HEK293 (cell line): Measurements from ENCODE around the gene IZUMO2.

ENCODE experiments used
- CTCF ChIA-PET: fragments of 350-600 bp; formaldehyde crosslinking; extraction: SDS; loops from one replicate; lab custom pipeline; 2021; ENCODE audit warnings: antibody characterized with exemption; lab: Yijun Ruan, JAX
- POLR2A ChIA-PET: fragments of 300-600 bp; formaldehyde crosslinking; extraction: SDS; loops from one replicate; lab custom pipeline; 2020; ENCODE audit warnings: antibody characterized with exemption, inconsistent platforms; lab: Yijun Ruan, JAX
- H3K27ac ChIP-seq: fragments of 200-500 bp; sonication (Bioruptor generic); 2 replicates; pipeline ENCODE4 v1.5.1; 2014; ENCODE audit warnings: low read depth, low read length, control low read depth, inconsistent platforms; ENCODE audit errors: extremely low read depth
- H3K36me3 ChIP-seq, 2 experiments: fragments of 200-500 bp in 1 of 2; sonication (Bioruptor generic) in 1 of 2; 1 replicate in 1 of 2; 2 replicates in 1 of 2; pipeline ENCODE4 v1.5.1; 2014 to 2017; ENCODE audit warnings: inconsistent platforms in 2 of 2, low read length in 2 of 2; ENCODE audit not compliant: control insufficient read depth in 2 of 2, insufficient read depth in 1 of 2
- H3K4me1 ChIP-seq: fragments of 200-500 bp; sonication (Bioruptor generic); 2 replicates; pipeline ENCODE4 v1.5.1; 2014; ENCODE audit warnings: mild to moderate bottlenecking, low read length, inconsistent platforms; ENCODE audit not compliant: control insufficient read depth, insufficient read depth
- H3K4me3 ChIP-seq: 2 replicates; pipeline ENCODE4 v1.5.1; 2011; ENCODE audit warnings: low read depth, mild to moderate bottlenecking, control low read depth, low read length, moderate library complexity
- H3K9me3 ChIP-seq: fragments of 200-500 bp; sonication (Bioruptor generic); 2 replicates; pipeline ENCODE4 v1.5.1; 2014; ENCODE audit warnings: low read depth, low read length, inconsistent platforms; ENCODE audit not compliant: control insufficient read depth, insufficient read depth
- KLF7 ChIP-seq: fragments of 450-650 bp; formaldehyde crosslinking; IDR thresholded peaks from 2 replicates; pipeline ENCODE4 v1.5.1; 2016; ENCODE audit warnings: missing biosample characterization, missing genetic modification characterization, borderline replicate concordance
- PRDM10 ChIP-seq: fragments of 450-650 bp; formaldehyde crosslinking; IDR thresholded peaks from 2 replicates; pipeline ENCODE4 v1.5.1; 2016; ENCODE audit warnings: missing biosample characterization, missing genetic modification characterization
- SP7 ChIP-seq: fragments of 450-650 bp; formaldehyde crosslinking; IDR thresholded peaks from 2 replicates; pipeline ENCODE4 v1.5.1; 2016; ENCODE audit warnings: missing biosample characterization, missing genetic modification characterization
- ZBTB44 ChIP-seq: fragments of 450-650 bp; IDR thresholded peaks from 2 replicates; pipeline ENCODE4 v1.5.1; 2018; ENCODE audit warnings: missing biosample characterization, mild to moderate bottlenecking, missing genetic modification characterization
- ZFP41 ChIP-seq: fragments of 450-650 bp; formaldehyde crosslinking; IDR thresholded peaks from 2 replicates; pipeline ENCODE4 v1.5.1; 2016; ENCODE audit warnings: missing biosample characterization, missing genetic modification characterization, borderline replicate concordance
- ZIC2 ChIP-seq: fragments of 450-650 bp; formaldehyde crosslinking; IDR thresholded peaks from 2 replicates; pipeline ENCODE4 v1.5.1; 2016; ENCODE audit warnings: missing biosample characterization, missing genetic modification characterization
- ZNF138 ChIP-seq: fragments of 450-650 bp; formaldehyde crosslinking; IDR thresholded peaks from 2 replicates; pipeline ENCODE4 v1.5.1; 2016; ENCODE audit warnings: missing biosample characterization, missing genetic modification characterization, borderline replicate concordance
- ZNF146 ChIP-seq: fragments of 450-650 bp; formaldehyde crosslinking; IDR thresholded peaks from 2 replicates; pipeline ENCODE4 v1.5.1; 2016; ENCODE audit warnings: missing biosample characterization, missing genetic modification characterization
- ZNF174 ChIP-seq: fragments of 450-650 bp; formaldehyde crosslinking; IDR thresholded peaks from 2 replicates; pipeline ENCODE4 v1.5.0; 2017; ENCODE audit warnings: missing biosample characterization, mild to moderate bottlenecking, missing genetic modification characterization
- ZNF221 ChIP-seq: fragments of 450-650 bp; formaldehyde crosslinking; IDR thresholded peaks from 2 replicates; pipeline ENCODE4 v1.5.1; 2017; ENCODE audit warnings: missing biosample characterization, missing genetic modification characterization, borderline replicate concordance
- ZNF266 ChIP-seq: fragments of 450-650 bp; formaldehyde crosslinking; IDR thresholded peaks from 2 replicates; pipeline ENCODE4 v1.5.1; 2016; ENCODE audit warnings: missing biosample characterization, missing genetic modification characterization, low read depth
- ZNF423 ChIP-seq: fragments of 450-650 bp; formaldehyde crosslinking; IDR thresholded peaks from 2 replicates; pipeline ENCODE4 v1.5.1; 2016; ENCODE audit warnings: missing biosample characterization, missing genetic modification characterization
- ZNF426 ChIP-seq: fragments of 450-650 bp; formaldehyde crosslinking; IDR thresholded peaks from 2 replicates; pipeline ENCODE4 v1.5.1; 2017; ENCODE audit warnings: missing biosample characterization, missing genetic modification characterization, mild to moderate bottlenecking, inconsistent platforms, moderate library complexity
- ZNF530 ChIP-seq: fragments of 450-650 bp; formaldehyde crosslinking; IDR thresholded peaks from 2 replicates; pipeline ENCODE4 v1.5.1; 2016; ENCODE audit warnings: low read depth, missing biosample characterization, missing genetic modification characterization
- ZNF621 ChIP-seq: fragments of 450-650 bp; formaldehyde crosslinking; IDR thresholded peaks from 2 replicates; pipeline ENCODE4 v1.5.1; 2017; ENCODE audit warnings: missing biosample characterization, missing genetic modification characterization
- ZNF629 ChIP-seq: fragments of 450-650 bp; formaldehyde crosslinking; IDR thresholded peaks from 2 replicates; pipeline ENCODE4 v1.5.1; 2017; ENCODE audit warnings: missing biosample characterization, missing genetic modification characterization
- ZNF76 ChIP-seq: fragments of 450-650 bp; formaldehyde crosslinking; IDR thresholded peaks from 2 replicates; pipeline ENCODE4; 2016; ENCODE audit warnings: low read depth, missing biosample characterization, missing genetic modification characterization, borderline replicate concordance
- ZNF791 ChIP-seq: fragments of 450-650 bp; formaldehyde crosslinking; IDR thresholded peaks from 2 replicates; pipeline ENCODE4 v1.5.1; 2016; ENCODE audit warnings: missing biosample characterization, missing genetic modification characterization
- ZNF792 ChIP-seq: fragments of 450-650 bp; formaldehyde crosslinking; IDR thresholded peaks from 2 replicates; pipeline ENCODE4 v1.5.1; 2016; ENCODE audit warnings: missing biosample characterization, missing genetic modification characterization
- TF ChIP-seq, protein P1 (sequence below): fragments of 450-650 bp; formaldehyde crosslinking; IDR thresholded peaks from 2 replicates; pipeline ENCODE4 v1.5.1; 2016; ENCODE audit warnings: missing biosample characterization, missing genetic modification characterization

The IZUMO2 gene

DNA sequence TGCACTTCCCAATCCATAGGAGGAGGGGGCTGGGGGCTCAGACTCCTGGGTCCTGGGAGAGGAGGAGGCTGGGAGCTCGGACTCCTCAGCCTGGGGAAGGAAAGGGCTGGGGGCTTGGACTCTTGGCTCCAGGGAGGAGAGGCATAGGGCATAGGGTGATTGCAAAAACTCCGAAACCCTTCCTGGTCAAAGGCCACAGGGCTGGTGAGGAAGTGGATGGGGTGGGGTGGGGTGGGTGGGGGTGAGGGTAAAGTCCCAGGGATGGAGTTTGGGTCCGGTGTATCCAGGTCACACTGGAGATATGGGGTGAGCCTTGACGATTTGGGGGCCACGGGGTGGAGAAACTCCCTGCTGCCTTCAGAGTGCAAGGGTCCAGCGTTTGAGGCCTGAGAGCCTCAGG is 43.1 kb upstream of the IZUMO2 start (continued):
- TF ChIP-seq ZNF138 (tag by site-specific recombination) (no peak), ZNF792 (tag by site-specific recombination) (no peak)

DNA sequence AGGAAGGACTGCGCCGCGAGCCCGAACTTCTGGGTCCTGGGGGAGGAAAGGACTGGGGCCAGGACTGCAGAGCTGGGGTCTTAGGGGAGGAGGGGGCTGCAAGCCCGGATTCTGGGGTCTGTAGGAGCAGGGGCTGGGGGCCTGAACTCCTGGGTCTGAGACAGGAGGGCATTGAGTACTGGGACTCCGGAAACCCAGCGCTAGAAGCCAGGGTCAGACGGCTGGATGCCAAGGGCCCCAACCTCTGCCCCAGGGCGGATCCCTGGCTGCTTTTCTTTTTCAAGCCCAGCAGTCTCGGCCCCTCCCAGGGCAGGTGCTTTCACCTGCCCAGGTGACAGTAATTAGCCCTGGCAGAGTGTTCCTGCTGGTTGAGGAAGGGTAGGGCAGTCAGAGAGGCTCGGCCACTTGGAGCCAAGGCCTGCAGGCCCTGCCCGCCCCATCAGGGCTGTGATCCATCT is 42.6 kb upstream of the IZUMO2 start:
- no peaks in the 10 kb centered on the region for H3K9me3 ChIP-seq
- H3K4me1 ChIP-seq, result 0 out of 2 replicates have a peak, but pooled peaks cover 3% of the 10 kb centered on the region
- no peak for TF ChIP-seq ZNF221 (tag by site-specific recombination)
- no peak for TF ChIP-seq ZNF621 (tag by site-specific recombination)
- no peak for TF ChIP-seq ZIC2
- TF ChIP-seq SP7 (tag by site-specific recombination), result no peak
- TF ChIP-seq, protein P1, sequence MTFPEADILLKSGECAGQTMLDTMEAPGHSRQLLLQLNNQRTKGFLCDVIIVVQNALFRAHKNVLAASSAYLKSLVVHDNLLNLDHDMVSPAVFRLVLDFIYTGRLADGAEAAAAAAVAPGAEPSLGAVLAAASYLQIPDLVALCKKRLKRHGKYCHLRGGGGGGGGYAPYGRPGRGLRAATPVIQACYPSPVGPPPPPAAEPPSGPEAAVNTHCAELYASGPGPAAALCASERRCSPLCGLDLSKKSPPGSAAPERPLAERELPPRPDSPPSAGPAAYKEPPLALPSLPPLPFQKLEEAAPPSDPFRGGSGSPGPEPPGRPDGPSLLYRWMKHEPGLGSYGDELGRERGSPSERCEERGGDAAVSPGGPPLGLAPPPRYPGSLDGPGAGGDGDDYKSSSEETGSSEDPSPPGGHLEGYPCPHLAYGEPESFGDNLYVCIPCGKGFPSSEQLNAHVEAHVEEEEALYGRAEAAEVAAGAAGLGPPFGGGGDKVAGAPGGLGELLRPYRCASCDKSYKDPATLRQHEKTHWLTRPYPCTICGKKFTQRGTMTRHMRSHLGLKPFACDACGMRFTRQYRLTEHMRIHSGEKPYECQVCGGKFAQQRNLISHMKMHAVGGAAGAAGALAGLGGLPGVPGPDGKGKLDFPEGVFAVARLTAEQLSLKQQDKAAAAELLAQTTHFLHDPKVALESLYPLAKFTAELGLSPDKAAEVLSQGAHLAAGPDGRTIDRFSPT (tag by site-specific recombination), result no peak
- no peak for TF ChIP-seq ZNF174 (tag by site-specific recombination)
- TF ChIP-seq ZNF791 (tag by site-specific recombination), result no peak
- TF ChIP-seq ZNF629, result no peak
- TF ChIP-seq ZNF530 (tag by site-specific recombination), result no peak
- no peak for TF ChIP-seq ZFP41 (tag by site-specific recombination)
- TF ChIP-seq ZNF423 (tag by site-specific recombination), result no peak
- no peak for TF ChIP-seq ZNF146 (tag by site-specific recombination)
- no peak for TF ChIP-seq ZNF76 (tag by site-specific recombination)
- no peak for TF ChIP-seq ZBTB44 (tag by site-specific recombination)
- no peak for TF ChIP-seq KLF7 (tag by site-specific recombination)
- no peak for TF ChIP-seq PRDM10 (tag by site-specific recombination)
- TF ChIP-seq ZNF266 (tag by site-specific recombination), result no peak
- TF ChIP-seq ZNF426 (tag by site-specific recombination), result no peak
- TF ChIP-seq, all 188 proteins: peak for 0
- Histone ChIP-seq H3K27ac (no peak overlapping the region), H3K36me3 (peaks cover 0 to 3% of the 10 kb centered on the region in 2 experiments; a peak in 1 of 3 replicates), H3K4me3 (peak overlapping the region; percentile 42)
- CTCF ChIA-PET, result interaction anchor here (0.6 to 1.4 kb wide), 2 partner anchors 8 to 11 kb away, joined by 3 to 5 read pairs; no protein-coding TSS in a partner anchor
- POLR2A ChIA-PET, result interaction anchor here (1.3 kb wide), 1 partner anchor 39 kb away, joined by 3 read pairs; no protein-coding TSS in a partner anchor
